ENCODE results near the gene CAMSAP2.

GRCh38 chr1:200885623-200886402, 147.1 kb downstream of the CAMSAP2 start:
- no peak for TF ChIP-seq CBX5 (IDR thresholded peaks at IDR 0.05; ENCODE audit: low read depth)
- no peak for TF ChIP-seq PAX5 (IDR thresholded peaks at IDR 0.05; ENCODE audit: borderline replicate concordance, low read depth, low read length)
- TF ChIP-seq TCF12 (IDR thresholded peaks at IDR 0.05; ENCODE audit: low read depth, low read length): no peak
- TF ChIP-seq POLR2A (IDR thresholded peaks at IDR 0.05; ENCODE audit: low read depth, low read length): no peak
- no peak; the same call in 1 of the 2 replicates for TF ChIP-seq BMI1 (IDR thresholded peaks at IDR 0.05; ENCODE audit: borderline replicate concordance)
- no peak for TF ChIP-seq SMC3 (IDR thresholded peaks at IDR 0.05; ENCODE audit: borderline replicate concordance, low read length)
- TF ChIP-seq RAD21 (IDR thresholded peaks at IDR 0.05; ENCODE audit: insufficient read depth, low read depth, low read length): no peak
- TF ChIP-seq E2F4 (IDR thresholded peaks at IDR 0.05; ENCODE audit: low read depth, low read length): no peak
- TF ChIP-seq PRDM15 (CRISPR knock-in tag; IDR thresholded peaks at IDR 0.05): no peak
- TF ChIP-seq USF2 (IDR thresholded peaks at IDR 0.05; ENCODE audit: borderline replicate concordance, low read depth, low read length): no peak; the same call in 1 of the 2 replicates
- TF ChIP-seq RUNX3 (IDR thresholded peaks at IDR 0.05; ENCODE audit: low read length): peak; percentile 46

Measured in GM12878 (cell line).